Thyroid gland (tissue), 4 donors: ENCODE results near the gene WWC2. TPM values are rescaled to one million over a fixed set of nuclear protein-coding genes. Genes with fewer than 3 reads are reported as not detected.
"Not testable (repeated sequence)": the region's sequence is repeated elsewhere in the genome, so short reads cannot be mapped to it uniquely, and the experiment has no call there.

Experiments
- DNase-seq, 2 donors: peaks; one replicate each; pipeline ENCODE4 v3.0.0-alpha.2; 2019
- H3K27ac ChIP-seq, 3 donors: fragments of 200-600 bp; sonication (generic); 1 replicate in 2 of 3; 2 replicates in 1 of 3; pipeline ENCODE4 v1.5.1; 2016 to 2019; ENCODE audit warnings: mild to moderate bottlenecking in 1 of 3, moderate library complexity in 1 of 3
- H3K27me3 ChIP-seq: fragments of 200-600 bp; sonication (generic); one replicate; pipeline ENCODE4 v1.5.1; 2019
- H3K36me3 ChIP-seq, 2 donors: fragments of 200-600 bp; sonication (generic); one replicate each; pipeline ENCODE4 v1.5.1; 2016 to 2019
- H3K4me1 ChIP-seq, 2 donors: fragments of 200-600 bp; sonication (generic); one replicate each; pipeline ENCODE4 v1.5.1; 2017 to 2019
- H3K4me3 ChIP-seq, 3 donors: fragments of 200-600 bp; sonication (generic); replicated peaks in 1 of 3; 1 replicate in 2 of 3; 2 replicates in 1 of 3; pipeline ENCODE4 v1.5.1; 2016; ENCODE audit warnings: mild to moderate bottlenecking in 1 of 3
- H3K9me3 ChIP-seq: fragments of 200-600 bp; sonication (generic); one replicate; pipeline ENCODE4 v1.5.1; 2017
- POLR2A ChIP-seq, 2 donors: fragments of 450-650 bp; IDR thresholded peaks; one replicate each; pipeline ENCODE4 v1.6.1; 2017; ENCODE audit warnings: antibody characterized with exemption in 2 of 2, mild to moderate bottlenecking in 2 of 2, moderate library complexity in 1 of 2
- WGBS, 2 donors: methylation state at CpG; one replicate each; pipeline ENCODE4 v1.1.5; 2017; 5-methylcytosine and 5-hydroxymethylcytosine counted together
- intact Hi-C: fragments of 100-400 bp; cut with DNase I; formaldehyde crosslinking; loops from one replicate; pipeline ENCODE4 v1.15.1; 2023
- total RNA-seq, 4 donors: library from RNA; depleted of rRNA; stranded (reverse); fragments of >200 nt; gene quantifications; one replicate each; pipeline ENCODE4 v1.2.3, GENCODE V29; 2016
- TF ChIP-seq, protein P1 (sequence below), 6 experiments: fragments of 200-600 bp in 3 of 6; fragments of 450-650 bp in 3 of 6; sonication (generic) in 3 of 6; IDR thresholded peaks; one replicate each; pipeline ENCODE4 v1.5.1; 2016 to 2019; ENCODE audit warnings: antibody characterized with exemption in 6 of 6, mild to moderate bottlenecking in 2 of 6, inconsistent platforms in 1 of 6, moderate library complexity in 1 of 6

WWC2 gene
- total RNA-seq, 4 donors from 2014 or later: 44.6 to 87.4 (median 53.5) TPM

DNA sequence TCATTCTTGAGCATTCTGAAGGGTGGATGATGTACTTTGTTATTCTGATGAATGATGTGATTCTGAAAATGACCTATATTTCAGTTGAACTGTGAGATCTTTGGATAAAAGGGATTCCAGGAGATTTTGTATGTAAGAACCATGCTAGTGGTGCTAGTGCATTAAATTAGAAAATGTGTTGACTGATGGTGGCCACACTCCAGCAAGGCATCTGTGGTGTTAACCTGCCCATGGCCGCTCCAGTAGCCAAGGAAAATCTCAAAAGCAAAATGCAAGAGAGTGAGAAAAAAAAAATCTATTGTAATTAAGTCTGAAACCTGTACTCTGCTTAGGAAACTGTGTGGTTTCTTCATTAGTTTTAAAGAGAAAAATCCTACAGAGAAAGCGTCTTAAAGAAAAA lies 93.5 kb downstream of the WWC2 start:
- Histone ChIP-seq H3K4me3 (no peak overlapping the region), H3K36me3 (no peaks in the 10 kb centered on the region), H3K4me1 (no peaks in the 10 kb centered on the region), H3K9me3 (no peaks in the 10 kb centered on the region), H3K27me3 (no peaks in the 10 kb centered on the region), H3K27ac (no peak overlapping the region)
- intact Hi-C loops: no loop called here
- WGBS, 2 donors: 93 to 97% methylated on average over 2 of the region's 2 CpGs
- TF ChIP-seq, protein P1, sequence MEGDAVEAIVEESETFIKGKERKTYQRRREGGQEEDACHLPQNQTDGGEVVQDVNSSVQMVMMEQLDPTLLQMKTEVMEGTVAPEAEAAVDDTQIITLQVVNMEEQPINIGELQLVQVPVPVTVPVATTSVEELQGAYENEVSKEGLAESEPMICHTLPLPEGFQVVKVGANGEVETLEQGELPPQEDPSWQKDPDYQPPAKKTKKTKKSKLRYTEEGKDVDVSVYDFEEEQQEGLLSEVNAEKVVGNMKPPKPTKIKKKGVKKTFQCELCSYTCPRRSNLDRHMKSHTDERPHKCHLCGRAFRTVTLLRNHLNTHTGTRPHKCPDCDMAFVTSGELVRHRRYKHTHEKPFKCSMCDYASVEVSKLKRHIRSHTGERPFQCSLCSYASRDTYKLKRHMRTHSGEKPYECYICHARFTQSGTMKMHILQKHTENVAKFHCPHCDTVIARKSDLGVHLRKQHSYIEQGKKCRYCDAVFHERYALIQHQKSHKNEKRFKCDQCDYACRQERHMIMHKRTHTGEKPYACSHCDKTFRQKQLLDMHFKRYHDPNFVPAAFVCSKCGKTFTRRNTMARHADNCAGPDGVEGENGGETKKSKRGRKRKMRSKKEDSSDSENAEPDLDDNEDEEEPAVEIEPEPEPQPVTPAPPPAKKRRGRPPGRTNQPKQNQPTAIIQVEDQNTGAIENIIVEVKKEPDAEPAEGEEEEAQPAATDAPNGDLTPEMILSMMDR (IDR thresholded peaks at IDR 0.05): no peak
- TF ChIP-seq POLR2A (IDR thresholded peaks at IDR 0.05): no peak
- DNase-seq: no peak

DNA sequence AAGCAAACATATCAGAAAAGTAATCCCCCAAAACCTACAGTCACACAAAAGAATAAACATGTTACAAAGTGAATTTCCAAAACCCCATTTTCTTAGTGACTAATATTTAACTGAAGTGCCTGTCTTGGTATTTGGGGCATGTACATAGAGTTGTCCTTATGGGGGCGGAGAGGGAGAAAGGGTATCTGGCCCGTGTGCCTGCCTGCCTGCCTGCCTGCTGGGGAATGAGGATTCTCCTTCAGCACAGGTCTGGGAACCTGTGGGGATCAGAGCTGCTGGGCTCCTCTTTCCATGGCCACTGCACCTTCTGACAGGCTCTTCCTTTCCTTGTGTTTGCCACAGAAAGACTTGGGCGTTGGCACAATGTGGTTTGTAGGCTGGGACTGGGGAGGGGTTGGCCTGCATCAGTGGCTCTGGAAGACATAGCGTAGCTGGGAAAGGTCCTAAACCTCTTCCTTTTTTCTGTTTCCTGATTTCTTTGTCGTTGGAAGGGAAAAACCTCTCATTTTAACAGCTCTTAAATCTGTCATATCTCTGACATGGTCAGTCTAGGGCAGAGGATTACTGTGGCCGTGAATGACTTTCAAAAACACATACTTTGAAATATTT lies 94.8 kb downstream of the WWC2 start:
- H3K4me3 ChIP-seq, H3K9me3 ChIP-seq, intact Hi-C loops, DNase-seq, H3K27ac ChIP-seq, H3K4me1 ChIP-seq, H3K36me3 ChIP-seq, H3K27me3 ChIP-seq: not testable (repeated sequence)
- 80 to 88% methylated on average over 6 of the region's 6 CpGs for WGBS, 2 donors

DNA sequence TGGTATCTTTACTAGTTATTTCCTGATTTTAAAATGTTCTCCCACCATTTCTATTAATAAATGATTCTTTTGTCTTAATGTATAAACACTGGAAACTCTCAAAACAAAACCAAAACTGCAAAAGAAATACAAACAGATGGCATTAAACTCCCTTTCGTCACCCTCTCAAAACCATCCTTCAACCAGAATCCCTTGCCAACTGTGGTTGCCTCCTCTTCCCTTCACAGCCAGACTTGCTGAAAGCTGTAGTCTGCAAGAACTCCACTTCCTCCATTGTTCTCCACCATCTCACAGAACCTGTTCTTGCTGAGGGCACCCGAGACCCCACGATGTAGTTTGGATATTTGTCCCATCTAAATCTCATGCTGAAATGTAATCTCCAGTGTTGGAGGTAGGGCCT lies 96.5 kb downstream of the WWC2 start:
- 88 to 91% methylated on average over 3 of the region's 3 CpGs for WGBS, 2 donors
- no peaks in the 10 kb centered on the region for H3K36me3 ChIP-seq
- DNase-seq: no peak
- intact Hi-C loops: no loop called here
- H3K4me1 ChIP-seq: peaks cover 0 to 3% of the 10 kb centered on the region in 2 donors
- no peaks in the 10 kb centered on the region for H3K9me3 ChIP-seq
- no peak overlapping the region for H3K4me3 ChIP-seq
- no peaks in the 10 kb centered on the region for H3K27me3 ChIP-seq
- TF ChIP-seq, protein P1 (IDR thresholded peaks at IDR 0.05): no peak
- TF ChIP-seq POLR2A (IDR thresholded peaks at IDR 0.05): no peak
- no peak overlapping the region for H3K27ac ChIP-seq

DNA sequence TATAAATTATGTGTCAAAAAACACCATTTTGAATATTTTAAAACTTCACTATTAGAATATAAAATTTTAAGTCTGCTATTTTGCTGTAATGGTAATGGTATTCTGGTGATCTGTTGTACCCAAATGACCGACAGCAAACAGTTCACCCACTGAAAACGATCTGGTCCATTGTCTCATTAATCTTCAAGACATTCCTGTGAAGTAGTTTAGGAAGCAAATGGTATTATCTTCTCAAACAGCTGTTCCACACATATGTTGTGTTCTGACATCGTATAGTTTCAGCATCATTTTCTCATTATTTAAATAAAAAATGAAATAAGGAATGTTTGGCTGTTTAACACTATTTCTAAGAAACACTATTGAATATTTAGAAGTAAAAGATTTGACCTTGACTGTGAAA lies 98.1 kb downstream of the WWC2 start:
- DNase-seq: no peak
- H3K4me1 ChIP-seq: peaks cover 5 to 6% of the 10 kb centered on the region in 2 donors
- WGBS, 2 donors: 80 to 85% methylated on average over 3 of the region's 3 CpGs
- H3K4me3 ChIP-seq: no peak overlapping the region
- no peaks in the 10 kb centered on the region for H3K36me3 ChIP-seq
- no peak for TF ChIP-seq POLR2A (IDR thresholded peaks at IDR 0.05)
- TF ChIP-seq, protein P1 (IDR thresholded peaks at IDR 0.05): no peak
- no peak overlapping the region for H3K27ac ChIP-seq
- intact Hi-C loops: no loop called here
- no peaks in the 10 kb centered on the region for H3K9me3 ChIP-seq
- no peaks in the 10 kb centered on the region for H3K27me3 ChIP-seq

DNA sequence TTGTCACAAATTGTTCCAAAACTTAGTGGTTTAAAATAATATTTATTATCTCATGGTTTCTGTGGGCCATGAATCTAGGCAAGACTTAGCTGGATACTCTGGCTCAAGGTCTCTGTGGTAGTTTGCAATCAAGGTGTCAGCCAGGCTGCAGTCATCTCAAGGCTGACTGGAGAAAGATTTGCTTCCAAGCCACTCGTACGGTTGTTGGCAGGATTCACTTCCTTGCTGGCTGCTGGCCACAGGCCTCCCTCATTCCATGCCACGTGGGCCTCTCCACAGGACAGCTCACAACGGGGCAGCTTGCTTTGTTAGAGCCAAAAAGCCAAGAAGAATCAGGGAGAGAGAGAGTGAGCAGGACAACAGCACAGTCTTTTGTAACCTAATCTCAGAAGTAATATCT lies 101.4 kb downstream of the WWC2 start:
- intact Hi-C loops: no loop called here
- no peaks in the 10 kb centered on the region for H3K36me3 ChIP-seq
- H3K27me3 ChIP-seq: no peaks in the 10 kb centered on the region
- H3K4me3 ChIP-seq: no peak overlapping the region
- 0 to 4% methylated on average over 4 of the region's 4 CpGs for WGBS, 2 donors
- peak; percentile 91 to 93 for DNase-seq
- no peak overlapping the region for H3K27ac ChIP-seq
- H3K4me1 ChIP-seq: peaks cover 5 to 6% of the 10 kb centered on the region in 2 donors
- TF ChIP-seq POLR2A (IDR thresholded peaks at IDR 0.05): no peak
- TF ChIP-seq, protein P1 (IDR thresholded peaks at IDR 0.05): no peak
- no peaks in the 10 kb centered on the region for H3K9me3 ChIP-seq
